ENCODE data around the gene KCNQ2.
A peak's percentile ranks its signal among the peaks of the same experiment; 100 is the strongest.

Gene KCNQ2

GRCh38 chr20:63501818-63502670, 29.6 kb upstream of the KCNQ2 start:
- peak; percentile 69 for DNase-seq

GRCh38 chr20:63500902-63501817, 28.7 kb upstream of the KCNQ2 start:
- DNase-seq = no peak

- DNase-seq = no peak
Observed at GRCh38 chr20:63500151-63500901, 27.9 kb upstream of the KCNQ2 start.

- no peak for DNase-seq
Observed at GRCh38 chr20:63499338-63499969, 27.0 kb upstream of the KCNQ2 start.

- no peak for DNase-seq
Observed at GRCh38 chr20:63498960-63499337, 26.5 kb upstream of the KCNQ2 start, which contains the start of gene EEF1A2. TSS of gene EEF1A2 (minus strand) at chr20:63499083. CDS start at chr20:63497763, 1,320 bp downstream.

- DNase-seq = no peak
Observed at GRCh38 chr20:63497946-63498935, 25.8 kb upstream of the KCNQ2 start.

GRCh38 chr20:63497138-63497945, 24.9 kb upstream of the KCNQ2 start:
- DNase-seq = no peak

- DNase-seq = no peak
Observed at GRCh38 chr20:63496596-63497120, 24.2 kb upstream of the KCNQ2 start.

GRCh38 chr20:63495741-63496595, 23.5 kb upstream of the KCNQ2 start:
- peak; percentile 73 for DNase-seq

GRCh38 chr20:63495167-63495720, 22.8 kb upstream of the KCNQ2 start:
- DNase-seq = no peak

GRCh38 chr20:63494420-63495166, 22.1 kb upstream of the KCNQ2 start:
- no peak for DNase-seq

GRCh38 chr20:63494084-63494419, 21.6 kb upstream of the KCNQ2 start:
- DNase-seq = no peak

GRCh38 chr20:63493563-63494020, 21.1 kb upstream of the KCNQ2 start:
- no peak for DNase-seq

- DNase-seq = no peak
Observed at GRCh38 chr20:63492982-63493381, 20.5 kb upstream of the KCNQ2 start.

- no peak for DNase-seq
Observed at GRCh38 chr20:63492518-63492917, 20.1 kb upstream of the KCNQ2 start.

- DNase-seq = no peak
Observed at GRCh38 chr20:63491635-63492230, 19.3 kb upstream of the KCNQ2 start.

GRCh38 chr20:63491078-63491477, 18.6 kb upstream of the KCNQ2 start:
- no peak for DNase-seq

Measured in femur (tissue), 1 donor.